HG02798 (cell line): ENCODE data around the gene ACOX2.

Experiments
- ATAC-seq: cut with Tn5 transposase; IDR thresholded peaks from one replicate; pipeline ENCODE4 v1.9.1; 2021; ENCODE audit warnings: mild to moderate bottlenecking; ENCODE audit not compliant: unreplicated experiment, poor library complexity

The ACOX2 gene

GRCh38 chr3:58518291-58518789 lies 18.6 kb downstream of the ACOX2 start:
- ATAC-seq = no peak

- no peak for ATAC-seq
Measured at GRCh38 chr3:58514405-58514804, 22.6 kb downstream of the ACOX2 start.

- no peak for ATAC-seq
Measured at GRCh38 chr3:58508437-58508836, 28.6 kb downstream of the ACOX2 start.

- no peak for ATAC-seq
Measured at GRCh38 chr3:58507356-58508078, 29.5 kb downstream of the ACOX2 start.

- no peak for ATAC-seq
Measured at GRCh38 chr3:58502872-58503271, 34.1 kb downstream of the ACOX2 start.

GRCh38 chr3:58497097-58497496 lies 39.9 kb downstream of the ACOX2 start:
- no peak for ATAC-seq

- no peak for ATAC-seq
Measured at GRCh38 chr3:58496206-58496857, 40.7 kb downstream of the ACOX2 start.

GRCh38 chr3:58495101-58495500 lies 41.9 kb downstream of the ACOX2 start:
- no peak for ATAC-seq

- ATAC-seq = no peak
Measured at GRCh38 chr3:58494107-58494506, 42.9 kb downstream of the ACOX2 start.

- ATAC-seq = no peak
Measured at GRCh38 chr3:58492494-58492905, 44.5 kb downstream of the ACOX2 start.

GRCh38 chr3:58491506-58492402 lies 45.2 kb downstream of the ACOX2 start, which contains the start of gene KCTD6:
KCTD6 (plus strand) TSS chr3:58492096; CDS start chr3:58498756, 6,660 bp downstream.
- ATAC-seq = peak; percentile 95

GRCh38 chr3:58490860-58491501 lies 46.0 kb downstream of the ACOX2 start:
- ATAC-seq = no peak

GRCh38 chr3:58488967-58489366 lies 48.0 kb downstream of the ACOX2 start:
- no peak for ATAC-seq

GRCh38 chr3:58487140-58487886 lies 49.7 kb downstream of the ACOX2 start:
- ATAC-seq = no peak

GRCh38 chr3:58485801-58486435 lies 51.1 kb downstream of the ACOX2 start:
- ATAC-seq = no peak

- ATAC-seq = no peak
Measured at GRCh38 chr3:58484722-58485069, 52.3 kb downstream of the ACOX2 start.

GRCh38 chr3:58484045-58484721 lies 52.8 kb downstream of the ACOX2 start:
- ATAC-seq = no peak

- no peak for ATAC-seq
Measured at GRCh38 chr3:58482917-58483636, 53.9 kb downstream of the ACOX2 start.
